Neuronal stem cell (in vitro differentiated cells): Measurements from ENCODE around the gene XIRP1.

ENCODE experiments used
- DNase-seq: peaks from one replicate; pipeline ENCODE4 v3.0.0-alpha.2; 2013; ENCODE audit warnings: low spot score
- H2AFZ ChIP-seq: one replicate; pipeline ENCODE4 v1.6.1; 2013; ENCODE audit warnings: mild to moderate bottlenecking, low read length, inconsistent platforms
- H2AK5ac ChIP-seq: 2 replicates; pipeline ENCODE4 v1.6.1; 2013; ENCODE audit warnings: low read depth, mild to moderate bottlenecking, inconsistent platforms, low read length, moderate library complexity, mixed read lengths
- H2BK120ac ChIP-seq: 2 replicates; pipeline ENCODE4 v1.6.1; 2013; ENCODE audit warnings: low read depth, mild to moderate bottlenecking, inconsistent platforms, low read length, moderate library complexity, mixed read lengths
- H2BK12ac ChIP-seq: one replicate; pipeline ENCODE4 v1.6.1; 2013; ENCODE audit warnings: low read length, inconsistent platforms
- H2BK15ac ChIP-seq: 2 replicates; pipeline ENCODE4 v1.6.1; 2013; ENCODE audit warnings: mild to moderate bottlenecking, low read length, inconsistent platforms, mixed read lengths
- H2BK5ac ChIP-seq: one replicate; pipeline ENCODE4 v1.6.1; 2013; ENCODE audit warnings: inconsistent platforms, mild to moderate bottlenecking, low read length, moderate library complexity
- H3K14ac ChIP-seq: one replicate; pipeline ENCODE4 v1.6.1; 2013; ENCODE audit warnings: low read length, inconsistent platforms
- H3K18ac ChIP-seq: 2 replicates; pipeline ENCODE4 v1.6.1; 2013; ENCODE audit warnings: low read length, inconsistent platforms
- H3K23ac ChIP-seq: 2 replicates; pipeline ENCODE4 v1.6.1; 2013; ENCODE audit warnings: low read depth, mild to moderate bottlenecking, mixed read lengths, low read length, inconsistent platforms; ENCODE audit not compliant: poor library complexity
- H3K27ac ChIP-seq: replicated peaks from 3 replicates; pipeline ENCODE4 v1.5.1; 2013; ENCODE audit warnings: low read length, inconsistent platforms
- H3K27me3 ChIP-seq, 3 experiments: 2 replicates each; pipeline ENCODE4 v1.6.1; 2013; ENCODE audit warnings: low read length in 3 of 3, mild to moderate bottlenecking in 2 of 3, inconsistent platforms in 1 of 3, low read depth in 1 of 3, mixed read lengths in 1 of 3, moderate library complexity in 1 of 3; ENCODE audit not compliant: control insufficient read depth in 3 of 3, insufficient read depth in 3 of 3
- H3K36me3 ChIP-seq, 2 donors: replicated peaks in 1 of 2; 2 replicates each; pipeline ENCODE4 v1.6.1; 2013; ENCODE audit warnings: low read length in 2 of 2; ENCODE audit not compliant: control insufficient read depth in 2 of 2, insufficient read depth in 2 of 2
- H3K4ac ChIP-seq: 2 replicates; pipeline ENCODE4 v1.6.1; 2013; ENCODE audit warnings: inconsistent platforms, mild to moderate bottlenecking, low read length, moderate library complexity
- H3K4me1 ChIP-seq, 2 donors: 1 replicate in 1 of 2; 2 replicates in 1 of 2; pipeline ENCODE4 v1.6.1; 2013; ENCODE audit warnings: low read length in 2 of 2, low read depth in 1 of 2; ENCODE audit not compliant: control insufficient read depth in 2 of 2, insufficient read depth in 1 of 2
- H3K4me2 ChIP-seq: one replicate; pipeline ENCODE4 v1.6.1; 2013; ENCODE audit warnings: mild to moderate bottlenecking, low read length, inconsistent platforms; ENCODE audit not compliant: insufficient read depth, poor library complexity, severe bottlenecking
- H3K4me3 ChIP-seq, 2 donors: 2 replicates each; pipeline ENCODE4 v1.5.1; 2013; ENCODE audit warnings: low read length in 2 of 2, mild to moderate bottlenecking in 2 of 2, inconsistent platforms in 1 of 2, moderate library complexity in 1 of 2
- H3K79me1 ChIP-seq: one replicate; pipeline ENCODE4 v1.6.1; 2013; ENCODE audit warnings: low read depth, mild to moderate bottlenecking, inconsistent platforms, low read length, moderate library complexity
- H3K9ac ChIP-seq: one replicate; pipeline ENCODE4 v1.6.1; 2013; ENCODE audit warnings: mild to moderate bottlenecking, low read depth, low read length, inconsistent platforms; ENCODE audit not compliant: poor library complexity
- H3K9me3 ChIP-seq, 2 donors: replicated peaks in 1 of 2; 2 replicates each; pipeline versions ENCODE3 to v1.6.1; 2013; ENCODE audit warnings: low read length in 2 of 2, mild to moderate bottlenecking in 2 of 2, inconsistent platforms in 1 of 2, low read depth in 1 of 2, mixed read lengths in 1 of 2, moderate library complexity in 1 of 2; ENCODE audit not compliant: control insufficient read depth in 2 of 2, insufficient read depth in 1 of 2
- H4K8ac ChIP-seq: one replicate; pipeline ENCODE4 v1.6.1; 2013; ENCODE audit warnings: low read depth, mild to moderate bottlenecking, inconsistent platforms, low read length, moderate library complexity
- H4K91ac ChIP-seq: one replicate; pipeline ENCODE4 v1.6.1; 2013; ENCODE audit warnings: low read length, low read depth, mild to moderate bottlenecking, inconsistent platforms; ENCODE audit not compliant: poor library complexity
- WGBS, 2 donors: extraction: QIAGEN DNeasy Blood & Tissue Kit; methylation state at CpG; one replicate each; pipeline ENCODE4 v1.1.7; 2013; ENCODE audit warnings: missing lambda C conversion rate in 2 of 2, mixed read lengths in 1 of 2; ENCODE audit not compliant: insufficient read length in 2 of 2, insufficient replicate concordance in 1 of 2; ENCODE audit errors: extremely low coverage in 2 of 2; 5-methylcytosine and 5-hydroxymethylcytosine counted together

Gene XIRP1

GRCh38 chr3:39170461-39170860 is 21.9 kb downstream of the XIRP1 start:
- Histone ChIP-seq H3K4me3 (no peak overlapping the region), H3K36me3 (no peaks in the 10 kb centered on the region), H3K18ac (no peak overlapping the region), H4K91ac (no peak overlapping the region), H3K4ac (no peak overlapping the region), H2AK5ac (no peak overlapping the region), H4K8ac (no peak overlapping the region), H3K9me3 (no peaks in the 10 kb centered on the region), H2BK5ac (no peak overlapping the region), H2AFZ (no peak overlapping the region), H2BK12ac (no peak overlapping the region), H2BK15ac (no peak overlapping the region), H3K27me3 (no peaks in the 10 kb centered on the region), H3K23ac (no peak overlapping the region), H2BK120ac (no peak overlapping the region), H3K14ac (no peak overlapping the region), H3K4me1 (peaks cover 0 to 1% of the 10 kb centered on the region in 2 donors), H3K79me1 (no peaks in the 10 kb centered on the region), H3K27ac (no peak overlapping the region), H3K4me2 (no peak overlapping the region), H3K9ac (no peak overlapping the region)
- no CpG with 5 or more reads among the region's 4 CpGs for WGBS, 2 donors
- DNase-seq, result no peak

- Histone ChIP-seq H3K9ac (no peak overlapping the region), H2BK120ac (no peak overlapping the region), H3K4me2 (no peak overlapping the region), H2BK12ac (no peak overlapping the region), H2AK5ac (no peak overlapping the region), H3K4ac (no peak overlapping the region), H2BK5ac (no peak overlapping the region), H3K9me3 (no peaks in the 10 kb centered on the region), H4K91ac (no peak overlapping the region), H3K36me3 (no peaks in the 10 kb centered on the region), H4K8ac (no peak overlapping the region), H3K27me3 (no peaks in the 10 kb centered on the region), H3K4me3 (no peak overlapping the region), H3K79me1 (no peaks in the 10 kb centered on the region), H3K23ac (no peak overlapping the region), H3K27ac (no peak overlapping the region), H2BK15ac (no peak overlapping the region), H3K18ac (no peak overlapping the region), H2AFZ (no peak overlapping the region), H3K4me1 (peaks cover 0 to 1% of the 10 kb centered on the region in 2 donors), H3K14ac (no peak overlapping the region)
- no CpG with 5 or more reads among the region's 1 CpG for WGBS, 2 donors
- DNase-seq, result no peak
Observed at GRCh38 chr3:39169712-39170111, 22.7 kb downstream of the XIRP1 start.

GRCh38 chr3:39168156-39168780 is 24.1 kb downstream of the XIRP1 start:
- H3K9me3 ChIP-seq, result no peaks in the 10 kb centered on the region
- no peak overlapping the region for H2AK5ac ChIP-seq
- no peak overlapping the region for H3K4me2 ChIP-seq
- no peak overlapping the region for H4K8ac ChIP-seq
- no peak for DNase-seq
- H2BK15ac ChIP-seq, result no peak overlapping the region
- H3K18ac ChIP-seq, result no peak overlapping the region
- H2BK5ac ChIP-seq, result no peak overlapping the region
- H3K36me3 ChIP-seq, result no peaks in the 10 kb centered on the region
- no peak overlapping the region for H2BK12ac ChIP-seq
- no peak overlapping the region for H3K4ac ChIP-seq
- no CpG with 5 or more reads among the region's 5 CpGs for WGBS, 2 donors
- peaks cover 0 to 1% of the 10 kb centered on the region in 2 donors for H3K4me1 ChIP-seq
- no peak overlapping the region for H2AFZ ChIP-seq
- H4K91ac ChIP-seq, result no peak overlapping the region
- no peak overlapping the region for H3K4me3 ChIP-seq
- H3K14ac ChIP-seq, result no peak overlapping the region
- H3K27ac ChIP-seq, result no peak overlapping the region
- no peak overlapping the region for H2BK120ac ChIP-seq
- H3K23ac ChIP-seq, result no peak overlapping the region
- H3K9ac ChIP-seq, result no peak overlapping the region
- H3K79me1 ChIP-seq, result no peaks in the 10 kb centered on the region
- H3K27me3 ChIP-seq, result no peaks in the 10 kb centered on the region

- Histone ChIP-seq H3K4me2 (no peak overlapping the region), H2BK5ac (no peak overlapping the region), H4K91ac (no peak overlapping the region), H3K9me3 (no peaks in the 10 kb centered on the region), H2BK15ac (no peak overlapping the region), H3K4ac (no peak overlapping the region), H3K27me3 (no peaks in the 10 kb centered on the region), H3K9ac (no peak overlapping the region), H3K14ac (no peak overlapping the region), H3K4me3 (no peak overlapping the region), H2BK12ac (no peak overlapping the region), H2BK120ac (no peak overlapping the region), H3K18ac (no peak overlapping the region), H2AK5ac (no peak overlapping the region), H3K79me1 (no peaks in the 10 kb centered on the region), H3K23ac (no peak overlapping the region), H3K4me1 (peaks cover 0 to 1% of the 10 kb centered on the region in 2 donors), H2AFZ (no peak overlapping the region), H3K36me3 (no peaks in the 10 kb centered on the region), H3K27ac (no peak overlapping the region), H4K8ac (no peak overlapping the region)
- no CpG with 5 or more reads among the region's 1 CpG for WGBS, 2 donors
- no peak for DNase-seq
Observed at GRCh38 chr3:39166932-39167532, 25.4 kb downstream of the XIRP1 start.
